Keratinocyte (primary cell): ENCODE measurements around the gene CTNNA3. TPM values are rescaled to one million over a fixed set of nuclear protein-coding genes. Genes with fewer than 3 reads are reported as not detected.

Experiments used
- DNase-seq: peaks from one replicate; pipeline ENCODE4 v3.0.0-alpha.2; 2011; ENCODE audit warnings: low read depth, missing footprints, low spot score
- FAIRE-seq: peaks from 2 replicates; lab custom pipeline; 2011; peaks lifted over from hg19 to GRCh38; lab: Jason Lieb, UNC
- H2AFZ ChIP-seq: 2 replicates; pipeline ENCODE4 v1.6.0; 2012; ENCODE audit warnings: low read length, control low read depth, inconsistent platforms; ENCODE audit not compliant: control insufficient read depth
- H3K27ac ChIP-seq: 2 replicates; pipeline ENCODE4 v1.5.1; 2011; ENCODE audit warnings: low read length; ENCODE audit not compliant: control insufficient read depth, insufficient read depth
- H3K27me3 ChIP-seq: 3 replicates; pipeline ENCODE4 v1.6.0; 2011; ENCODE audit warnings: low read length; ENCODE audit not compliant: control insufficient read depth, insufficient read depth; ENCODE audit errors: extremely low read depth
- H3K36me3 ChIP-seq, 2 experiments: 2 replicates in 1 of 2; 3 replicates in 1 of 2; pipeline ENCODE4 v1.5.1; 2011; ENCODE audit warnings: low read length in 2 of 2, mild to moderate bottlenecking in 1 of 2; ENCODE audit not compliant: control insufficient read depth in 2 of 2, insufficient read depth in 2 of 2; ENCODE audit errors: extremely low read depth in 1 of 2
- H3K4me1 ChIP-seq: 3 replicates; pipeline ENCODE4 v1.5.1; 2011; ENCODE audit warnings: low read length; ENCODE audit not compliant: control insufficient read depth, insufficient read depth; ENCODE audit errors: extremely low read depth
- H3K4me2 ChIP-seq: 3 replicates; pipeline ENCODE4 v1.6.0; 2011; ENCODE audit warnings: low read depth, low read length; ENCODE audit not compliant: control insufficient read depth, insufficient read depth; ENCODE audit errors: extremely low read depth
- H3K4me3 ChIP-seq, 3 experiments: fragments of 200-600 bp in 1 of 3; sonication (generic) in 1 of 3; 2 replicates in 2 of 3; 3 replicates in 1 of 3; pipeline ENCODE4 v1.5.1; 2011 to 2016; ENCODE audit warnings: low read length in 3 of 3, mild to moderate bottlenecking in 3 of 3, control low read depth in 2 of 3, inconsistent platforms in 1 of 3, low read depth in 1 of 3, mixed read lengths in 1 of 3, mixed run types in 1 of 3, moderate library complexity in 1 of 3; ENCODE audit not compliant: control insufficient read depth in 2 of 3, insufficient read depth in 2 of 3; ENCODE audit errors: extremely low read depth in 1 of 3
- H3K79me2 ChIP-seq: 2 replicates; pipeline ENCODE4 v1.6.0; 2012; ENCODE audit warnings: low read length; ENCODE audit not compliant: control insufficient read depth, insufficient read depth
- H3K9ac ChIP-seq: 3 replicates; pipeline ENCODE4 v1.6.0; 2011; ENCODE audit warnings: low read length; ENCODE audit not compliant: control insufficient read depth, insufficient read depth; ENCODE audit errors: extremely low read depth
- H3K9me1 ChIP-seq: 3 replicates; pipeline ENCODE4 v1.6.0; 2011; ENCODE audit warnings: low read length; ENCODE audit not compliant: control insufficient read depth, insufficient read depth; ENCODE audit errors: extremely low read depth
- H3K9me3 ChIP-seq: 2 replicates; pipeline ENCODE4 v1.5.1; 2012; ENCODE audit warnings: low read depth, low read length; ENCODE audit not compliant: control insufficient read depth
- H4K20me1 ChIP-seq: 3 replicates; pipeline ENCODE4 v1.6.0; 2011; ENCODE audit warnings: low read length; ENCODE audit not compliant: control insufficient read depth, insufficient read depth; ENCODE audit errors: extremely low read depth
- CTCF ChIP-seq, 3 experiments: IDR thresholded peaks in 1 of 3; conservative IDR thresholded peaks in 1 of 3; optimal IDR thresholded peaks in 1 of 3; 2 replicates in 2 of 3; 3 replicates in 1 of 3; pipeline versions ENCODE3 to v1.5.1; 2011; ENCODE audit warnings: low read length in 3 of 3, mild to moderate bottlenecking in 3 of 3, moderate library complexity in 2 of 3, control low read depth in 1 of 3, inconsistent platforms in 1 of 3; ENCODE audit not compliant: insufficient read depth in 2 of 3; ENCODE audit errors: extremely low read depth in 1 of 3
- EZH2 ChIP-seq: IDR thresholded peaks from one replicate; pipeline ENCODE4 v1.6.1; 2012; ENCODE audit warnings: inconsistent platforms, mild to moderate bottlenecking, low read length, moderate library complexity
- dilution Hi-C: fragments of 300-500 bp; cut with MboI; formaldehyde crosslinking; loops from one replicate; pipeline ENCODE4 v1.7.0; 2020; ENCODE audit warnings: low sequenced_read_pairs; ENCODE audit not compliant: extremely low pct_ligation_motif_present
- polyA plus RNA-seq, 5 experiments: library from polyadenylated mRNA; depleted of rRNA in 3 of 5; stranded (reverse) in 3 of 5; stranded (forward) in 1 of 5; unstranded in 1 of 5; fragments of >200 nt; gene quantifications; 1 replicate in 1 of 5; 2 replicates in 3 of 5; 3 replicates in 1 of 5; pipeline versions ENCODE4 v1.2.1 to v1.2.3, GENCODE V29; 2011 to 2012; ENCODE audit warnings: missing spikeins in 2 of 5, low read depth in 1 of 5, low replicate concordance in 1 of 5

Gene CTNNA3
- polyA plus RNA-seq, 1 donor (not counting 4 experiments of a cell fraction or from before 2014, with no cell fraction given), result 0.01 TPM

GRCh38 chr10:67537906-67538305 is 158.1 kb downstream of the CTNNA3 start:
- Histone ChIP-seq H3K4me3 (no peak overlapping the region), H3K4me2 (no peak overlapping the region), H2AFZ (no peak overlapping the region), H3K9me1 (no peaks in the 10 kb centered on the region), H4K20me1 (no peaks in the 10 kb centered on the region), H3K79me2 (no peaks in the 10 kb centered on the region), H3K4me1 (no peaks in the 10 kb centered on the region), H3K9ac (no peak overlapping the region), H3K36me3 (no peaks in the 10 kb centered on the region), H3K27me3 (no peaks in the 10 kb centered on the region), H3K9me3 (no peaks in the 10 kb centered on the region), H3K27ac (no peak overlapping the region)
- dilution Hi-C loops, result no loop called here
- DNase-seq (no peak), FAIRE-seq (no peak)
- TF ChIP-seq EZH2 (no peak), CTCF (optimal IDR thresholded peaks at IDR 0.05 in 1 of 3, IDR thresholded peaks at IDR 0.05 in 1 of 3, conservative IDR thresholded peaks at IDR 0.05 in 1 of 3; ENCODE audit: extremely low read depth in 1 of 3, insufficient read depth in 2 of 3, low read length in 3 of 3) (no peak)

DNA sequence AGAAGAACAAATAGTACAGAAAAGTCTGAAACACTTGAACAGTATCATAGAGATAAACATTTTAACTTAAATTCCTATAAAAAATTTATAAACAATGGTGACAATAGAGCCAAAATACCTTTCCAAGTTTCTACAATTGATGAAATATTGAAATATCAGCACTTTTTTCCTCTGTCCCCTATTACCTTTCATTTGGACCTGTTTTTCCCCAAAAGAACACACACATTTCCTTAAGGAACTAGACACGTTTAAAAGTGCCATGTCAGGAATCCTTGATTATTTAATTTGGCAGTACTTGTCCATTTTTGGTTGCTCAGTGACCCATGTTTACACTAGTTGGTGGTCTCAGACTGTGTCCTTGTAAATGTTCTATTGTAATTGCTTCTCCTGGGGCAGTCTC is 162.6 kb downstream of the CTNNA3 start:
- Histone ChIP-seq H2AFZ (no peak overlapping the region), H3K9me1 (no peaks in the 10 kb centered on the region), H3K4me3 (no peak overlapping the region), H3K79me2 (no peaks in the 10 kb centered on the region), H3K27me3 (no peaks in the 10 kb centered on the region), H3K9ac (no peak overlapping the region), H4K20me1 (no peaks in the 10 kb centered on the region), H3K36me3 (no peaks in the 10 kb centered on the region), H3K4me2 (no peak overlapping the region), H3K4me1 (no peaks in the 10 kb centered on the region), H3K9me3 (no peaks in the 10 kb centered on the region), H3K27ac (no peak overlapping the region)
- FAIRE-seq (no peak), DNase-seq (no peak)
- dilution Hi-C loops, result no loop called here
- TF ChIP-seq EZH2, result no peak
- no peak for TF ChIP-seq CTCF (optimal IDR thresholded peaks at IDR 0.05 in 1 of 3, IDR thresholded peaks at IDR 0.05 in 1 of 3, conservative IDR thresholded peaks at IDR 0.05 in 1 of 3; ENCODE audit: extremely low read depth in 1 of 3, insufficient read depth in 2 of 3, low read length in 3 of 3)
